Measurements from ENCODE around the gene EEFSEC.

GRCh38 chr3:128394033-128394432 is 240.8 kb downstream of the EEFSEC start:
- TF ChIP-seq HDGF (IDR thresholded peaks at IDR 0.05; ENCODE audit: borderline replicate concordance) (no peak), CTBP1 (IDR thresholded peaks at IDR 0.05; ENCODE audit: borderline replicate concordance) (no peak), SP1 (IDR thresholded peaks at IDR 0.05) (no peak), FOXK2 (IDR thresholded peaks at IDR 0.05) (no peak), L3MBTL2 (conservative IDR thresholded peaks at IDR 0.05) (no peak), FOXM1 (IDR thresholded peaks at IDR 0.05; ENCODE audit: borderline replicate concordance) (no peak), NFRKB (IDR thresholded peaks at IDR 0.05) (no peak), SUZ12 (IDR thresholded peaks at IDR 0.05) (no peak), ELF4 (IDR thresholded peaks at IDR 0.05) (no peak), LEF1 (IDR thresholded peaks at IDR 0.05; ENCODE audit: borderline replicate concordance) (no peak), BHLHE40 (IDR thresholded peaks at IDR 0.05; ENCODE audit: borderline replicate concordance) (no peak)
- TF ChIP-seq, protein P1, sequence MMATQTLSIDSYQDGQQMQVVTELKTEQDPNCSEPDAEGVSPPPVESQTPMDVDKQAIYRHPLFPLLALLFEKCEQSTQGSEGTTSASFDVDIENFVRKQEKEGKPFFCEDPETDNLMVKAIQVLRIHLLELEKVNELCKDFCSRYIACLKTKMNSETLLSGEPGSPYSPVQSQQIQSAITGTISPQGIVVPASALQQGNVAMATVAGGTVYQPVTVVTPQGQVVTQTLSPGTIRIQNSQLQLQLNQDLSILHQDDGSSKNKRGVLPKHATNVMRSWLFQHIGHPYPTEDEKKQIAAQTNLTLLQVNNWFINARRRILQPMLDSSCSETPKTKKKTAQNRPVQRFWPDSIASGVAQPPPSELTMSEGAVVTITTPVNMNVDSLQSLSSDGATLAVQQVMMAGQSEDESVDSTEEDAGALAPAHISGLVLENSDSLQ (IDR thresholded peaks at IDR 0.05): no peak

Data from HEK293T (cell line).